SK-N-SH (cell line): ENCODE measurements around the gene NOXA1. TPM values are rescaled to one million over a fixed set of nuclear protein-coding genes. Genes with fewer than 3 reads are reported as not detected.

Source experiments
- CTCF ChIA-PET: fragments of 300-600, 350-600 bp; formaldehyde crosslinking; extraction: SDS; loops from one replicate; lab custom pipeline; 2021; lab: Yijun Ruan, JAX
- POLR2A ChIA-PET: fragments of 350-600 bp; sonication (Branson Sonifier 250); formaldehyde crosslinking; extraction: SDS; loops from one replicate; lab custom pipeline; 2020; ENCODE audit warnings: antibody characterized with exemption, inconsistent platforms; lab: Yijun Ruan, JAX
- DNase-seq: peaks from one replicate; pipeline ENCODE4 v3.0.0; 2012
- H2AFZ ChIP-seq: fragments of 200-600 bp; sonication (generic); 2 replicates; pipeline ENCODE4 v1.8.1; 2016; ENCODE audit warnings: antibody characterized with exemption, mild to moderate bottlenecking, low read depth
- H3F3A ChIP-seq: fragments of 200-600 bp; sonication (generic); replicated peaks from 2 replicates; pipeline ENCODE3; 2016; ENCODE audit warnings: antibody characterized with exemption, mild to moderate bottlenecking; ENCODE audit not compliant: insufficient read depth
- H3K27ac ChIP-seq, 2 experiments: fragments of 200-500 bp in 1 of 2; fragments of 200-600 bp in 1 of 2; sonication (Bioruptor generic) in 1 of 2; sonication (generic), shearing (Covaris generic) in 1 of 2; 2 replicates each; pipeline versions ENCODE4 v1.5.1 to v1.6.1; 2014 to 2016; ENCODE audit warnings: low read depth in 2 of 2, inconsistent platforms in 1 of 2, low read length in 1 of 2, mild to moderate bottlenecking in 1 of 2, mixed read lengths in 1 of 2
- H3K27me3 ChIP-seq: fragments of 200-600 bp; sonication (generic), shearing (Covaris generic); 2 replicates; pipeline ENCODE4 v1.6.1; 2016; ENCODE audit warnings: mixed run types; ENCODE audit not compliant: insufficient read depth
- H3K36me3 ChIP-seq, 2 experiments: fragments of 200-500 bp in 1 of 2; fragments of 200-600 bp in 1 of 2; sonication (Bioruptor generic) in 1 of 2; sonication (generic) in 1 of 2; replicated peaks in 1 of 2; 2 replicates each; pipeline versions ENCODE3 to v1.5.1; 2014 to 2016; ENCODE audit warnings: low read length in 1 of 2, mild to moderate bottlenecking in 1 of 2; ENCODE audit not compliant: insufficient read depth in 2 of 2, control insufficient read depth in 1 of 2
- H3K4me1 ChIP-seq, 2 experiments: fragments of 200-500 bp in 1 of 2; fragments of 200-600 bp in 1 of 2; sonication (Bioruptor generic) in 1 of 2; sonication (generic), shearing (Covaris generic) in 1 of 2; 2 replicates each; pipeline versions ENCODE4 v1.5.1 to v1.6.1; 2014 to 2016; ENCODE audit warnings: low read depth in 1 of 2, low read length in 1 of 2, mixed run types in 1 of 2; ENCODE audit not compliant: insufficient read depth in 2 of 2, control insufficient read depth in 1 of 2
- H3K4me2 ChIP-seq: fragments of 200-600 bp; sonication (generic), shearing (Covaris generic); 2 replicates; pipeline ENCODE4 v1.6.1; 2017; ENCODE audit warnings: mixed run types
- H3K4me3 ChIP-seq, 2 experiments: fragments of 200-500 bp in 1 of 2; fragments of 200-600 bp in 1 of 2; sonication (Bioruptor generic) in 1 of 2; sonication (generic), shearing (Covaris generic) in 1 of 2; 2 replicates each; pipeline versions ENCODE4 v1.5.1 to v1.8.1; 2014 to 2016; ENCODE audit warnings: low read depth in 2 of 2, inconsistent platforms in 1 of 2, low read length in 1 of 2, mild to moderate bottlenecking in 1 of 2, mixed read lengths in 1 of 2, moderate library complexity in 1 of 2
- H3K79me2 ChIP-seq: fragments of 200-600 bp; sonication (generic); 2 replicates; pipeline ENCODE4 v1.8.1; 2017; ENCODE audit warnings: mild to moderate bottlenecking; ENCODE audit not compliant: insufficient read depth
- H3K9ac ChIP-seq: fragments of 200-600 bp; sonication (generic); 2 replicates; pipeline ENCODE4 v1.6.1; 2017; ENCODE audit warnings: mixed run types
- H3K9me2 ChIP-seq: fragments of 200-600 bp; sonication (generic); 2 replicates; pipeline ENCODE4 v1.6.1; 2017; ENCODE audit warnings: mixed run types
- H3K9me3 ChIP-seq: fragments of 200-600 bp; sonication (generic); 2 replicates; pipeline ENCODE4 v1.6.1; 2017; ENCODE audit warnings: mixed run types, mild to moderate bottlenecking, moderate library complexity
- H4K20me1 ChIP-seq: fragments of 200-600 bp; sonication (generic); 2 replicates; pipeline ENCODE4 v1.6.1; 2017; ENCODE audit warnings: mild to moderate bottlenecking, mixed run types; ENCODE audit not compliant: insufficient read depth
- EZH2phosphoT487 ChIP-seq: fragments of 200-600 bp; sonication (generic); IDR thresholded peaks from 2 replicates; pipeline ENCODE4 v1.6.1; 2017; ENCODE audit warnings: low read depth, mixed run types, mild to moderate bottlenecking, antibody characterized with exemption, moderate library complexity, borderline replicate concordance
- GATA2 ChIP-seq: sonication (generic); formaldehyde crosslinking; IDR thresholded peaks from 2 replicates; pipeline ENCODE4 v1.5.0; 2020; ENCODE audit warnings: mild to moderate bottlenecking, missing genetic modification reagents
- IRF3 ChIP-seq: fragments of 150-350 bp; IDR thresholded peaks from 2 replicates; pipeline ENCODE4 v1.6.1; 2016; ENCODE audit warnings: mild to moderate bottlenecking, low read depth, low read length
- MEF2A ChIP-seq: IDR thresholded peaks from 2 replicates; pipeline ENCODE4 v1.4.0; 2012; ENCODE audit warnings: low read depth, borderline replicate concordance
- NFIC ChIP-seq: IDR thresholded peaks from 2 replicates; pipeline ENCODE4 v1.4.0; 2012; ENCODE audit warnings: borderline replicate concordance
- RCOR1 ChIP-seq: fragments of 150-350 bp; IDR thresholded peaks from 2 replicates; pipeline ENCODE4 v1.6.1; 2017; ENCODE audit warnings: antibody characterized with exemption, low read length
- REST ChIP-seq: IDR thresholded peaks from 2 replicates; pipeline ENCODE4 v1.6.1; 2012; ENCODE audit warnings: mild to moderate bottlenecking, low read depth, low read length, moderate library complexity
- RFX5 ChIP-seq: IDR thresholded peaks from 2 replicates; pipeline ENCODE4 v1.6.1; 2012; ENCODE audit warnings: mild to moderate bottlenecking, improper control_type of control experiment, low read length
- SIN3A ChIP-seq: IDR thresholded peaks from 2 replicates; pipeline ENCODE4 v1.6.1; 2012; ENCODE audit warnings: low read depth, mild to moderate bottlenecking, low read length, moderate library complexity, borderline replicate concordance
- SMC3 ChIP-seq: IDR thresholded peaks from 2 replicates; pipeline ENCODE4 v1.6.1; 2012; ENCODE audit warnings: low read depth, low read length, improper control_type of control experiment
- TCF12 ChIP-seq: IDR thresholded peaks from 2 replicates; pipeline ENCODE4 v1.4.0; 2012
- WGBS: methylation state at CpG from one replicate; pipeline ENCODE4 v1.1.6; 2017; ENCODE audit warnings: low lambda C conversion rate; 5-methylcytosine and 5-hydroxymethylcytosine counted together
- polyA plus RNA-seq, 3 experiments: library from polyadenylated mRNA; depleted of rRNA; stranded (reverse); fragments of >200 nt; gene quantifications; 2 replicates each; pipeline ENCODE4 v1.2.3, GENCODE V29; 2012

NOXA1 gene
- polyA plus RNA-seq, 1 of the 3 experiments (the other 2 are of a cell fraction): 0.39 TPM

GRCh38 chr9:137429546-137429890 is 6.3 kb downstream of the NOXA1 start (continued):
- TF ChIP-seq REST (no peak), EZH2phosphoT487 (no peak), IRF3 (no peak), RFX5 (no peak)

- H3K4me2 ChIP-seq: no peak overlapping the region
- no peaks in the 10 kb centered on the region for H3K9me2 ChIP-seq
- ChIA-PET POLR2A (interaction anchor here (0.6 to 0.9 kb wide), 2 partner anchors 16 to 128 kb away, joined by 3 read pairs; partner anchors contain the start of gene NRARP), CTCF (interaction anchor here (1.0 to 7.0 kb wide), 5 partner anchors 6 to 128 kb away, joined by 3 to 27 read pairs (median 5); partner anchors contain the start of genes EXD3, NOXA1 and NRARP)
- WGBS: 26% methylated on average over 15 of the region's 34 CpGs
- TF ChIP-seq MEF2A: no peak
- no peak for TF ChIP-seq SIN3A
- TF ChIP-seq SMC3: no peak
- TF ChIP-seq GATA2 (CRISPR knock-in tag): no peak
- TF ChIP-seq RCOR1: no peak
- no peak for TF ChIP-seq NFIC
- TF ChIP-seq TCF12: no peak
- H3K4me3 ChIP-seq: peak overlapping the region in 1 of 2 experiments; percentile 33; a peak in 2 of 4 replicates
- H3K79me2 ChIP-seq: no peaks in the 10 kb centered on the region
- H3K4me1 ChIP-seq: peaks cover 0 to 14% of the 10 kb centered on the region in 2 experiments; a peak in 1 of 4 replicates
- H3K9me3 ChIP-seq: no peaks in the 10 kb centered on the region
- no peaks in the 10 kb centered on the region for H4K20me1 ChIP-seq
- H3K27ac ChIP-seq: no peak overlapping the region
- H2AFZ ChIP-seq: no peak overlapping the region
- DNase-seq: peak; percentile 86
- H3K36me3 ChIP-seq: no peaks in the 10 kb centered on the region
- no peaks in the 10 kb centered on the region for H3F3A ChIP-seq
- no peaks in the 10 kb centered on the region for H3K27me3 ChIP-seq
- no peak overlapping the region for H3K9ac ChIP-seq
These were observed 7.0 kb downstream of the NOXA1 start for GRCh38 chr9:137429974-137430722.
